Thyroid gland (tissue), 4 donors: ENCODE data around the gene CRTAC1. TPM values are rescaled to one million over a fixed set of nuclear protein-coding genes. Genes with fewer than 3 reads are reported as not detected.

Experiments used
- DNase-seq, 2 donors: peaks; one replicate each; pipeline ENCODE4 v3.0.0-alpha.2; 2019
- H3K27ac ChIP-seq, 3 donors: fragments of 200-600 bp; sonication (generic); 1 replicate in 2 of 3; 2 replicates in 1 of 3; pipeline ENCODE4 v1.5.1; 2016 to 2019; ENCODE audit warnings: mild to moderate bottlenecking in 1 of 3, moderate library complexity in 1 of 3
- H3K27me3 ChIP-seq: fragments of 200-600 bp; sonication (generic); one replicate; pipeline ENCODE4 v1.5.1; 2019
- H3K36me3 ChIP-seq, 2 donors: fragments of 200-600 bp; sonication (generic); one replicate each; pipeline ENCODE4 v1.5.1; 2016 to 2019
- H3K4me1 ChIP-seq, 2 donors: fragments of 200-600 bp; sonication (generic); one replicate each; pipeline ENCODE4 v1.5.1; 2017 to 2019
- H3K4me3 ChIP-seq, 3 donors: fragments of 200-600 bp; sonication (generic); replicated peaks in 1 of 3; 1 replicate in 2 of 3; 2 replicates in 1 of 3; pipeline ENCODE4 v1.5.1; 2016; ENCODE audit warnings: mild to moderate bottlenecking in 1 of 3
- H3K9me3 ChIP-seq: fragments of 200-600 bp; sonication (generic); one replicate; pipeline ENCODE4 v1.5.1; 2017
- POLR2A ChIP-seq, 2 donors: fragments of 450-650 bp; IDR thresholded peaks; one replicate each; pipeline ENCODE4 v1.6.1; 2017; ENCODE audit warnings: antibody characterized with exemption in 2 of 2, mild to moderate bottlenecking in 2 of 2, moderate library complexity in 1 of 2
- WGBS, 2 donors: methylation state at CpG; one replicate each; pipeline ENCODE4 v1.1.5; 2017; 5-methylcytosine and 5-hydroxymethylcytosine counted together
- intact Hi-C: fragments of 100-400 bp; cut with DNase I; formaldehyde crosslinking; loops from one replicate; pipeline ENCODE4 v1.15.1; 2023
- total RNA-seq, 4 donors: library from RNA; depleted of rRNA; stranded (reverse); fragments of >200 nt; gene quantifications; one replicate each; pipeline ENCODE4 v1.2.3, GENCODE V29; 2016
- TF ChIP-seq, protein P1 (sequence below), 6 experiments: fragments of 200-600 bp in 3 of 6; fragments of 450-650 bp in 3 of 6; sonication (generic) in 3 of 6; IDR thresholded peaks; one replicate each; pipeline ENCODE4 v1.5.1; 2016 to 2019; ENCODE audit warnings: antibody characterized with exemption in 6 of 6, mild to moderate bottlenecking in 2 of 6, inconsistent platforms in 1 of 6, moderate library complexity in 1 of 6

CRTAC1 gene
- total RNA-seq, 4 donors from 2014 or later: 2.6 to 7.3 (median 3.7) TPM

DNA sequence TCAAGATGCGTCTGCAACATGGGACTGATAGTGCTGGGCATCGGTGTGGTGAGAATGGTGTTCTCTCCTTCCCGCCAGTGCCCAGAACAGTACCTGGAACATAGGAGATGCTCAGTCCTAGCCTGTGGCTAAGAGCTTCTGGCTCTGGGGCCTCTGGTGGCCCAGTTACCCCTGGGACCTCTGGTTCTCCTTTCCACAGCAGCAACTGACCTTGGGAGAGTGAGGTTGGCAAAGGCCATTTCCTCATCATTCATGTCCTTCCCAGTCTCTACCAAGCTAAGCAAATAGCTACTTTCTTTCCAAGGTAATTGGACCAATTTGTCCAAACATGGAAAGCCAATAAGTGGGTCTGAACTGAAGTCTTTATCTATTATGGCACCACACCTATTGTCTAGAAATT is 192.3 kb downstream of the CRTAC1 start:
- H3K9me3 ChIP-seq: no peaks in the 10 kb centered on the region
- H3K27ac ChIP-seq: no peak overlapping the region
- DNase-seq: no peak
- H3K4me3 ChIP-seq: no peak overlapping the region
- TF ChIP-seq, protein P1, sequence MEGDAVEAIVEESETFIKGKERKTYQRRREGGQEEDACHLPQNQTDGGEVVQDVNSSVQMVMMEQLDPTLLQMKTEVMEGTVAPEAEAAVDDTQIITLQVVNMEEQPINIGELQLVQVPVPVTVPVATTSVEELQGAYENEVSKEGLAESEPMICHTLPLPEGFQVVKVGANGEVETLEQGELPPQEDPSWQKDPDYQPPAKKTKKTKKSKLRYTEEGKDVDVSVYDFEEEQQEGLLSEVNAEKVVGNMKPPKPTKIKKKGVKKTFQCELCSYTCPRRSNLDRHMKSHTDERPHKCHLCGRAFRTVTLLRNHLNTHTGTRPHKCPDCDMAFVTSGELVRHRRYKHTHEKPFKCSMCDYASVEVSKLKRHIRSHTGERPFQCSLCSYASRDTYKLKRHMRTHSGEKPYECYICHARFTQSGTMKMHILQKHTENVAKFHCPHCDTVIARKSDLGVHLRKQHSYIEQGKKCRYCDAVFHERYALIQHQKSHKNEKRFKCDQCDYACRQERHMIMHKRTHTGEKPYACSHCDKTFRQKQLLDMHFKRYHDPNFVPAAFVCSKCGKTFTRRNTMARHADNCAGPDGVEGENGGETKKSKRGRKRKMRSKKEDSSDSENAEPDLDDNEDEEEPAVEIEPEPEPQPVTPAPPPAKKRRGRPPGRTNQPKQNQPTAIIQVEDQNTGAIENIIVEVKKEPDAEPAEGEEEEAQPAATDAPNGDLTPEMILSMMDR (IDR thresholded peaks at IDR 0.05): no peak
- TF ChIP-seq POLR2A (IDR thresholded peaks at IDR 0.05): no peak
- no peaks in the 10 kb centered on the region for H3K36me3 ChIP-seq
- H3K4me1 ChIP-seq: peaks cover 0 to 15% of the 10 kb centered on the region in 2 donors
- intact Hi-C loops: no loop called here
- no peaks in the 10 kb centered on the region for H3K27me3 ChIP-seq
- WGBS, 2 donors: 86 to 93% methylated on average over 3 of the region's 3 CpGs

DNA sequence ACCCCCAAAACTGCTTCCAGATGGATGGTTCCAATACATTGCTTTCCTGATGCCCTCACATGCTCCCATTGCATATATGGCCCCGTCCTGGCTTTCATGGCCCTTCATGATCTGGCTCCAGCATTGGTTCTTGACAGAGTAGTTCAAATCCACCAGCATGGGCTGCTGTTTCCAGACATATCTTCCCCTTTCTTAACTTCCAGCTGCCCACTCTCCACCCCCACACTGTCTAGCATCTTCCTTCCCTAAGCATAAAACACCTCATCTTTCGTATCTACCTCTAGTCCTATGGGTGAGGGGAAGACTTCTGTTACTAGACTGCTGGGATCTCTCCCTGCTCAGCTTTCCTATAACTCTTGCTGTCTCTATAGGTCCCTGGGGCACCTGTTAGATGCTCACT is 194.0 kb downstream of the CRTAC1 start:
- no peak overlapping the region for H3K27ac ChIP-seq
- H3K36me3 ChIP-seq: no peaks in the 10 kb centered on the region
- H3K4me1 ChIP-seq: peaks cover 0 to 10% of the 10 kb centered on the region in 2 donors
- intact Hi-C loops: no loop called here
- no peak overlapping the region for H3K4me3 ChIP-seq
- DNase-seq: no peak
- no peaks in the 10 kb centered on the region for H3K9me3 ChIP-seq
- 77 to 91% methylated on average over 2 of the region's 2 CpGs for WGBS, 2 donors
- no peaks in the 10 kb centered on the region for H3K27me3 ChIP-seq
- TF ChIP-seq, protein P1 (IDR thresholded peaks at IDR 0.05): no peak
- TF ChIP-seq POLR2A (IDR thresholded peaks at IDR 0.05): no peak

DNA sequence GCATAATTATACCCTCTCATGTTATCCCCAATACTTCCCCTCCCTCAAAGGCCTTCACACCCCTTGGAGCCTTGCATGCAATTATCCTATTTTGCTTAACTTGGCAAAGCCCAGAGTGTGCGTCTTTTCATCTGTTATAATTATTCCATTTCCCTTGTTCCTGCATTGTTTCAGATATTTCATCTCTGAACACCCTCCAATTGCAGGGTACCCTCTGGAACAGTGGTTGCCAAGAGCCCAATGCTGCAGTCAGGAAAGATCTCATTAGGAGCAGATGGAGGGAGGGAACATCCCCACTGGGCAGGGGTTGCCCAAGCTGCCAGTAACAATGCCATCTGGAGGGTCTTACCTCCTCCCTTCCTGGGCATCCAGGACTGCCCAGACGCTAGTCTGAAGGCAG is 199.2 kb downstream of the CRTAC1 start:
- no peak overlapping the region for H3K27ac ChIP-seq
- no peak for TF ChIP-seq POLR2A (IDR thresholded peaks at IDR 0.05)
- TF ChIP-seq, protein P1 (IDR thresholded peaks at IDR 0.05): no peak
- no peaks in the 10 kb centered on the region for H3K27me3 ChIP-seq
- no peaks in the 10 kb centered on the region for H3K9me3 ChIP-seq
- intact Hi-C loops: no loop called here
- 67 to 78% methylated on average over 2 of the region's 2 CpGs for WGBS, 2 donors
- H3K4me3 ChIP-seq: no peak overlapping the region
- no peak for DNase-seq
- H3K36me3 ChIP-seq: no peaks in the 10 kb centered on the region
- peaks cover 3 to 37% of the 10 kb centered on the region in 2 donors for H3K4me1 ChIP-seq

DNA sequence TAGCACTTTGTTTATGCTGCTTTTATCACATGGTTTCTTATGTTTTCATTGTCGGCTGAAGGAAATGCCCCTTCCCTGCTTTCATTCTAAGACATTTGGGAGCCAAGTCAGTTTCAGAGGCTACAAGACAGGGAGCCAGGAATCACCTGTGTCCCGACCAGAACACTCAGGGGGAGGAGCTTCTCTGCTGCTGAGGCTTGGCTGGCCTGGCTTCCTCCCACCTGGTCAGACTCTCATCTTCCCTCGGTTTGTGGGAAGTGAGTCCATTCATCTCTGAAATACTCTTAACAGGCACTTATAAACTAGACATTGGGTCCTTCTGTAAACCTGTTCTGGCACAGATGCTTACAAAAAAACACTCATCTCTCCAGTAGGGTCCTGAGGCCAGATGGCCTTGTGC is 200.4 kb downstream of the CRTAC1 start:
- H3K27ac ChIP-seq: peak overlapping the region in 1 of 3 donors; percentile 45
- no peaks in the 10 kb centered on the region for H3K36me3 ChIP-seq
- no peaks in the 10 kb centered on the region for H3K9me3 ChIP-seq
- WGBS, 2 donors: 7 to 8% methylated on average over 3 of the region's 3 CpGs
- TF ChIP-seq, protein P1 (IDR thresholded peaks at IDR 0.05): no peak
- TF ChIP-seq POLR2A (IDR thresholded peaks at IDR 0.05): no peak
- peaks cover 3 to 37% of the 10 kb centered on the region in 2 donors for H3K4me1 ChIP-seq
- no peaks in the 10 kb centered on the region for H3K27me3 ChIP-seq
- no peak overlapping the region for H3K4me3 ChIP-seq
- intact Hi-C loops: no loop called here
- peak; percentile 85 to 92 for DNase-seq

DNA sequence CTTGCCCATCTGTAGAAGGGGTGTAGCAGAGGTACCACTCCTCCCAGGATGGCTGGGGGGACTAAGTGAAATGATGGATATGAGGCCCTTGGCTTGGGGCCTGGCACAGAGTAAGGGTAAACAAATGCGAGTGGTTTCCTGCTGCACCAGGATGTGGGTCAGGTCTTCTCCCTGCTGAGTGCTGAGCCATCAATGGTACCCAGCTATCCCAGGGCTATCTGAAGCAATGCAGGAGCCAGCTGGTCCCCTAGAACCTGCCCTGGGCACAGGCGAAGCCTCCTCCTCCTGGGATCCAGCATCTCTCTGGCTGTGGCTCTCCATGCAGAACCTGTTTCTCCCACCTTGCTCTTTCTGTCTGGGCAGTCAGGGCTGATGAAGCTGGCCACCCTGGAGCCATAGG is 201.7 kb downstream of the CRTAC1 start:
- peak in 1 of 2 donors; percentile 22 for DNase-seq
- intact Hi-C loops: no loop called here
- H3K36me3 ChIP-seq: no peaks in the 10 kb centered on the region
- TF ChIP-seq POLR2A (IDR thresholded peaks at IDR 0.05): no peak
- TF ChIP-seq, protein P1 (IDR thresholded peaks at IDR 0.05): no peak
- H3K4me3 ChIP-seq: no peak overlapping the region
- H3K4me1 ChIP-seq: peaks cover 3 to 37% of the 10 kb centered on the region in 2 donors
- H3K27ac ChIP-seq: no peak overlapping the region
- H3K27me3 ChIP-seq: no peaks in the 10 kb centered on the region
- WGBS, 2 donors: 82 to 85% methylated on average over 2 of the region's 2 CpGs
- H3K9me3 ChIP-seq: no peaks in the 10 kb centered on the region
